SK-N-SH treated with all-trans-retinoic acid at 6 μM for 48 hours (cell line): ENCODE measurements around the gene CASP2.

Source experiments
- ATAC-seq: fragments of 200-7000 bp; cut with Tn5 transposase; 3 replicates; pipeline ENCODE4 v1.9.1; 2020; ENCODE audit warnings: mild to moderate bottlenecking, moderate library complexity
- ARNTL ChIP-seq: fragments of 450-650 bp; formaldehyde crosslinking; IDR thresholded peaks from 2 replicates; pipeline ENCODE4 v1.5.0; 2020; ENCODE audit warnings: low read depth, mild to moderate bottlenecking, moderate library complexity, borderline replicate concordance
- BACH2 ChIP-seq: fragments of 250-450 bp; sonication (Bioruptor Pico); IDR thresholded peaks from 2 replicates; pipeline ENCODE4 v1.9.0; 2021; ENCODE audit warnings: mild to moderate bottlenecking, borderline replicate concordance
- CREB5 ChIP-seq: fragments of 250-450 bp; sonication (Bioruptor Pico); IDR thresholded peaks from 2 replicates; pipeline ENCODE4 v1.5.1; 2020; ENCODE audit warnings: low read depth, mild to moderate bottlenecking, moderate library complexity
- CSDC2 ChIP-seq: fragments of 250-450 bp; sonication (Bioruptor Pico); IDR thresholded peaks from 2 replicates; pipeline ENCODE4 v1.5.0; 2020; ENCODE audit warnings: mild to moderate bottlenecking, moderate library complexity
- CSRNP3 ChIP-seq: fragments of 250-450 bp; sonication (Bioruptor Pico); IDR thresholded peaks from 2 replicates; pipeline ENCODE4 v1.5.1; 2021; ENCODE audit warnings: mild to moderate bottlenecking, moderate library complexity
- ESRRG ChIP-seq: fragments of 250-450 bp; sonication (Bioruptor Pico); IDR thresholded peaks from 2 replicates; pipeline ENCODE4 v1.6.1; 2021; ENCODE audit warnings: mild to moderate bottlenecking
- ISL1 ChIP-seq: fragments of 250-450 bp; sonication (Bioruptor Pico); IDR thresholded peaks from 2 replicates; pipeline ENCODE4 v2.1.2; 2022; ENCODE audit warnings: mild to moderate bottlenecking, moderate library complexity
- OSR1 ChIP-seq: fragments of 250-450 bp; sonication (Bioruptor Pico); IDR thresholded peaks from 2 replicates; pipeline ENCODE4 v1.8.0; 2022; ENCODE audit warnings: moderate library complexity, mild to moderate bottlenecking, inconsistent platforms
- PPARA ChIP-seq: fragments of 250-450 bp; sonication (Bioruptor Pico); IDR thresholded peaks from 2 replicates; pipeline ENCODE4 v1.5.0; 2020; ENCODE audit warnings: mild to moderate bottlenecking, borderline replicate concordance
- RARB ChIP-seq: fragments of 250-450 bp; sonication (Bioruptor Pico); IDR thresholded peaks from 2 replicates; pipeline ENCODE4 v1.8.0; 2021; ENCODE audit warnings: mild to moderate bottlenecking, moderate library complexity
- SNAI2 ChIP-seq: fragments of 250-450 bp; sonication (Bioruptor Pico); IDR thresholded peaks from 2 replicates; pipeline ENCODE4 v1.5.0; 2020; ENCODE audit warnings: mild to moderate bottlenecking, moderate library complexity
- TCF4 ChIP-seq: fragments of 250-450 bp; sonication (Bioruptor Pico); IDR thresholded peaks from 2 replicates; pipeline ENCODE4 v1.8.0; 2021; ENCODE audit warnings: mild to moderate bottlenecking, moderate library complexity, borderline replicate concordance
- TOX ChIP-seq: fragments of 250-450 bp; sonication (Bioruptor Pico); IDR thresholded peaks from 2 replicates; pipeline ENCODE4 v1.8.0; 2021; ENCODE audit warnings: mild to moderate bottlenecking, moderate library complexity, borderline replicate concordance
- ZC3H10 ChIP-seq: fragments of 250-450 bp; sonication (Bioruptor Pico); IDR thresholded peaks from 2 replicates; pipeline ENCODE4 v1.5.1; 2021; ENCODE audit warnings: mild to moderate bottlenecking, moderate library complexity
- ZFP3 ChIP-seq: fragments of 250-450 bp; sonication (Bioruptor Pico); IDR thresholded peaks from 2 replicates; pipeline ENCODE4 v1.5.0; 2020; ENCODE audit warnings: mild to moderate bottlenecking, moderate library complexity
- ZFP30 ChIP-seq: fragments of 450-650 bp; formaldehyde crosslinking; IDR thresholded peaks from 2 replicates; pipeline ENCODE4 v1.5.0; 2022; ENCODE audit warnings: mild to moderate bottlenecking, moderate library complexity
- ZNF565 ChIP-seq: fragments of 450-650 bp; formaldehyde crosslinking; conservative IDR thresholded peaks from 2 replicates; pipeline ENCODE4 v1.5.0; 2020; ENCODE audit warnings: low read depth, mild to moderate bottlenecking, moderate library complexity
- ZNF70 ChIP-seq: fragments of 450-650 bp; formaldehyde crosslinking; IDR thresholded peaks from 2 replicates; pipeline ENCODE4 v1.5.0; 2020; ENCODE audit warnings: mild to moderate bottlenecking, moderate library complexity
- ZNF8 ChIP-seq: fragments of 450-650 bp; formaldehyde crosslinking; IDR thresholded peaks from 2 replicates; pipeline ENCODE4 v1.5.0; 2020; ENCODE audit warnings: mild to moderate bottlenecking, moderate library complexity
- TF ChIP-seq, protein P1 (sequence below): fragments of 250-450 bp; sonication (Bioruptor Pico); IDR thresholded peaks from 2 replicates; pipeline ENCODE4 v1.5.0; 2020; ENCODE audit warnings: mild to moderate bottlenecking, moderate library complexity
- TF ChIP-seq, protein P2 (sequence below): fragments of 250-450 bp; sonication (Bioruptor Pico); IDR thresholded peaks from 2 replicates; pipeline ENCODE4 v1.8.0; 2021; ENCODE audit warnings: low read depth, mild to moderate bottlenecking, moderate library complexity, borderline replicate concordance

CASP2 gene

GRCh38 chr7:143256325-143256724 lies 31.8 kb upstream of the CASP2 start:
- TF ChIP-seq ZC3H10 (CRISPR knock-in tag) (no peak), SNAI2 (no peak), CSDC2 (CRISPR knock-in tag) (no peak), TOX (no peak), ISL1 (CRISPR knock-in tag) (no peak), PPARA (CRISPR knock-in tag) (no peak), TCF4 (CRISPR knock-in tag) (no peak)
- TF ChIP-seq, protein P1, sequence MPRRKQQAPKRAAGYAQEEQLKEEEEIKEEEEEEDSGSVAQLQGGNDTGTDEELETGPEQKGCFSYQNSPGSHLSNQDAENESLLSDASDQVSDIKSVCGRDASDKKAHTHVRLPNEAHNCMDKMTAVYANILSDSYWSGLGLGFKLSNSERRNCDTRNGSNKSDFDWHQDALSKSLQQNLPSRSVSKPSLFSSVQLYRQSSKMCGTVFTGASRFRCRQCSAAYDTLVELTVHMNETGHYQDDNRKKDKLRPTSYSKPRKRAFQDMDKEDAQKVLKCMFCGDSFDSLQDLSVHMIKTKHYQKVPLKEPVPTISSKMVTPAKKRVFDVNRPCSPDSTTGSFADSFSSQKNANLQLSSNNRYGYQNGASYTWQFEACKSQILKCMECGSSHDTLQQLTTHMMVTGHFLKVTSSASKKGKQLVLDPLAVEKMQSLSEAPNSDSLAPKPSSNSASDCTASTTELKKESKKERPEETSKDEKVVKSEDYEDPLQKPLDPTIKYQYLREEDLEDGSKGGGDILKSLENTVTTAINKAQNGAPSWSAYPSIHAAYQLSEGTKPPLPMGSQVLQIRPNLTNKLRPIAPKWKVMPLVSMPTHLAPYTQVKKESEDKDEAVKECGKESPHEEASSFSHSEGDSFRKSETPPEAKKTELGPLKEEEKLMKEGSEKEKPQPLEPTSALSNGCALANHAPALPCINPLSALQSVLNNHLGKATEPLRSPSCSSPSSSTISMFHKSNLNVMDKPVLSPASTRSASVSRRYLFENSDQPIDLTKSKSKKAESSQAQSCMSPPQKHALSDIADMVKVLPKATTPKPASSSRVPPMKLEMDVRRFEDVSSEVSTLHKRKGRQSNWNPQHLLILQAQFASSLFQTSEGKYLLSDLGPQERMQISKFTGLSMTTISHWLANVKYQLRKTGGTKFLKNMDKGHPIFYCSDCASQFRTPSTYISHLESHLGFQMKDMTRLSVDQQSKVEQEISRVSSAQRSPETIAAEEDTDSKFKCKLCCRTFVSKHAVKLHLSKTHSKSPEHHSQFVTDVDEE (CRISPR knock-in tag) = no peak
- peak; percentile 46; the same call in 1 of the 3 replicates for ATAC-seq

DNA sequence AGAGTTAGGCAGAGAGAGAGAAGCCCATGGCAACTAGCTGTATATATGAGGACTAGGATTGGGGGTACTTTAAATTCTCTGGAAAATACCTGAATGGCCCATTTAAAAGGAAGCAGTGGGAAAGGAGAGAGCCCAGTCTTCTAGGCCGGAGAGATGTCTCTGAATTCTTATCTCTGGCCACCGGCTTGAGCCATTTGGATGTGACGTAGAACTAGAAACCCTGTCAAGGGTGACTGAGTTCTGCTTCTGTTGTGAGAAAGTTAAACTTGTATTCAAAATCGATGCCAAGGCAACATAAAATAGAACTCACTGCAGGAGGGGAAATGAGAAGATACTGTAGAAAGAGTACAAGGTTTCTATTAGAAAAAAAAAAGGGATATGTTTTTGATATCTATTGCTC lies 31.2 kb upstream of the CASP2 start:
- ATAC-seq = no peak
- TF ChIP-seq ARNTL (CRISPR knock-in tag) = no peak
- TF ChIP-seq RARB = no peak
- no peak for TF ChIP-seq ZNF70 (CRISPR knock-in tag)
- TF ChIP-seq ZC3H10 (CRISPR knock-in tag) = no peak
- TF ChIP-seq ESRRG (CRISPR knock-in tag) = no peak
- TF ChIP-seq, protein P1 (CRISPR knock-in tag) = no peak
- no peak for TF ChIP-seq OSR1
- no peak for TF ChIP-seq ISL1 (CRISPR knock-in tag)
- no peak for TF ChIP-seq ZFP30 (CRISPR knock-in tag)
- no peak for TF ChIP-seq ZNF8 (CRISPR knock-in tag)
- no peak for TF ChIP-seq BACH2 (CRISPR knock-in tag)
- no peak for TF ChIP-seq ZNF565 (CRISPR knock-in tag)
- TF ChIP-seq ZFP3 = no peak
- TF ChIP-seq, protein P2, sequence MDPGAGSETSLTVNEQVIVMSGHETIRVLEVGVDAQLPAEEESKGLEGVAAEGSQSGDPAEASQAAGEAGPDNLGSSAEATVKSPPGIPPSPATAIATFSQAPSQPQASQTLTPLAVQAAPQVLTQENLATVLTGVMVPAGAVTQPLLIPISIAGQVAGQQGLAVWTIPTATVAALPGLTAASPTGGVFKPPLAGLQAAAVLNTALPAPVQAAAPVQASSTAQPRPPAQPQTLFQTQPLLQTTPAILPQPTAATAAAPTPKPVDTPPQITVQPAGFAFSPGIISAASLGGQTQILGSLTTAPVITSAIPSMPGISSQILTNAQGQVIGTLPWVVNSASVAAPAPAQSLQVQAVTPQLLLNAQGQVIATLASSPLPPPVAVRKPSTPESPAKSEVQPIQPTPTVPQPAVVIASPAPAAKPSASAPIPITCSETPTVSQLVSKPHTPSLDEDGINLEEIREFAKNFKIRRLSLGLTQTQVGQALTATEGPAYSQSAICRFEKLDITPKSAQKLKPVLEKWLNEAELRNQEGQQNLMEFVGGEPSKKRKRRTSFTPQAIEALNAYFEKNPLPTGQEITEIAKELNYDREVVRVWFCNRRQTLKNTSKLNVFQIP (CRISPR knock-in tag) = no peak
- TF ChIP-seq CSRNP3 (CRISPR knock-in tag) = no peak
- TF ChIP-seq CREB5 (CRISPR knock-in tag) = no peak
- TF ChIP-seq SNAI2 = no peak

- ATAC-seq = no peak
- TF ChIP-seq CSDC2 (CRISPR knock-in tag) = no peak
- no peak for TF ChIP-seq TCF4 (CRISPR knock-in tag)
- TF ChIP-seq, protein P2 (CRISPR knock-in tag) = no peak
- TF ChIP-seq CSRNP3 (CRISPR knock-in tag) = no peak
- TF ChIP-seq BACH2 (CRISPR knock-in tag) = no peak
- no peak for TF ChIP-seq CREB5 (CRISPR knock-in tag)
Observed at GRCh38 chr7:143257501-143257900, 30.6 kb upstream of the CASP2 start.
